ENCODE data around the gene HPS4.

DNA sequence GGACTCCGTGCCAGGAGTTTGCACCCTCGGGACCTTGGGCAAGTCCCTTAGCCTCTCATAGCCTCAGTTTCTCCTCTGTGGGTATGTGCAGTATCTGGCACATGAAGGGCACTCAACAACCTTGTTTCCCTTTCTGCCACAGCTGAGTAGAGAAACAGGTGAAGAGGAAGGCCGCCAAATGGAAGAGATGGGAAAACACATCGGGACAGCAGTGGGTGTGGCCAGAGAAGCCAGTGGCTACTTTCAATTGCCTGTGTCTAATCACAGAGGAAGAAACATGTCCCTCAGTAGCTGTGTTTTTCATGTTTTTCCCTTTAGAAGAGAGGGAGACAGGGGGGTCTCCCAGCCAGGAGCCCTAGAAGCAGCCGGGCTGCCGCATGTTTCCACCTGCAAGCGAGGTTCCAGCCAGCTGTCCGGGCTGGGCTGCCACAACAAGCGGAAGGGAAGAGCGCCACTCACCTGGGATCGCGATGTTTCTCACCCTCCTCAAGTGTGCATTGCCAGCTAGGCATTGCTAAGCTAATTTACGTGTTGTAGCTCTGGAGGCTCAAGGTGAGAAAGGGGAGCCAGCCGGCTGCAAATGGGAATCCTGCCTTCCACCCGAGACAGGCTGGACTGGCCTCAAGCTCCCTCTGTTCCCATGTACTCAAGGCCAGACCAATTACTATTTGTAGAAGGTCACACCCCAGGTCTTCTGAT lies 37.9 kb downstream of the HPS4 start:
- TF ChIP-seq POLR2A (IDR thresholded peaks at IDR 0.05), result no peak
- TF ChIP-seq, protein P1, sequence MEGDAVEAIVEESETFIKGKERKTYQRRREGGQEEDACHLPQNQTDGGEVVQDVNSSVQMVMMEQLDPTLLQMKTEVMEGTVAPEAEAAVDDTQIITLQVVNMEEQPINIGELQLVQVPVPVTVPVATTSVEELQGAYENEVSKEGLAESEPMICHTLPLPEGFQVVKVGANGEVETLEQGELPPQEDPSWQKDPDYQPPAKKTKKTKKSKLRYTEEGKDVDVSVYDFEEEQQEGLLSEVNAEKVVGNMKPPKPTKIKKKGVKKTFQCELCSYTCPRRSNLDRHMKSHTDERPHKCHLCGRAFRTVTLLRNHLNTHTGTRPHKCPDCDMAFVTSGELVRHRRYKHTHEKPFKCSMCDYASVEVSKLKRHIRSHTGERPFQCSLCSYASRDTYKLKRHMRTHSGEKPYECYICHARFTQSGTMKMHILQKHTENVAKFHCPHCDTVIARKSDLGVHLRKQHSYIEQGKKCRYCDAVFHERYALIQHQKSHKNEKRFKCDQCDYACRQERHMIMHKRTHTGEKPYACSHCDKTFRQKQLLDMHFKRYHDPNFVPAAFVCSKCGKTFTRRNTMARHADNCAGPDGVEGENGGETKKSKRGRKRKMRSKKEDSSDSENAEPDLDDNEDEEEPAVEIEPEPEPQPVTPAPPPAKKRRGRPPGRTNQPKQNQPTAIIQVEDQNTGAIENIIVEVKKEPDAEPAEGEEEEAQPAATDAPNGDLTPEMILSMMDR (IDR thresholded peaks at IDR 0.05), result no peak

Measured in heart left ventricle (tissue), 13 donors.